Measurements from ENCODE around the gene HEG1. TPM values are rescaled to one million over a fixed set of nuclear protein-coding genes. Genes with fewer than 3 reads are reported as not detected.

HEG1 gene
- total RNA-seq, 4 donors from 2014 or later = 13.6 to 22.7 (median 16.8) TPM

DNA sequence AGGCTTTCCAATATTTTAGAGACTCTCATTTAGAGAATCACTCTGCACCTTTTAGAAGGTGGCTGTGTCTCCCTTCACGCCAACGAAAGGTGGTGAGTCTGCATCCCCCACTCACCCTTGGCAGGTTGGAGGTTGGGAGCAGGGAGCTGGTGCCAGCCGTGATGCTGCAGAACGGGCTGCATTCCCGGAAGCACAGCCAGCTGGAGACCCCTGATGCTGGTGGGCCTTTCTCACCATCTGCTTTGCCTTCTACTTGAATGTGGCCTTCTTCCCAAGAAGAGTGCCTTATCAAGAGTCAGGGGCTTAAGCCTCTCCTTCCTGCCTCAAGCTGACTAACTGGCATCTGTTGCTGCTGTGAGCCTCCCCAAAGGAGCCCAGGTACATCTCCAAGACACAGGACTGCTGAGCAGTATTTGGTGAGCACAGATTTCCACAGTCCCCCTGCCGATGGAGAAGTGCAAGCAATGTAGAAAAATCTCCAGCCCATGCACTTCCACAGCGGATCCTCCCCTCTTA, 17.7 kb upstream of the HEG1 start:
- 86 to 88% methylated on average over 7 of the region's 7 CpGs for WGBS, 2 donors
- no peak for DNase-seq (ENCODE audit: low spot score in 2 of 2)
- intact Hi-C loops (cut with DNase I; ENCODE audit: low total_unique reads) = no loop called here
- TF ChIP-seq, protein P1, sequence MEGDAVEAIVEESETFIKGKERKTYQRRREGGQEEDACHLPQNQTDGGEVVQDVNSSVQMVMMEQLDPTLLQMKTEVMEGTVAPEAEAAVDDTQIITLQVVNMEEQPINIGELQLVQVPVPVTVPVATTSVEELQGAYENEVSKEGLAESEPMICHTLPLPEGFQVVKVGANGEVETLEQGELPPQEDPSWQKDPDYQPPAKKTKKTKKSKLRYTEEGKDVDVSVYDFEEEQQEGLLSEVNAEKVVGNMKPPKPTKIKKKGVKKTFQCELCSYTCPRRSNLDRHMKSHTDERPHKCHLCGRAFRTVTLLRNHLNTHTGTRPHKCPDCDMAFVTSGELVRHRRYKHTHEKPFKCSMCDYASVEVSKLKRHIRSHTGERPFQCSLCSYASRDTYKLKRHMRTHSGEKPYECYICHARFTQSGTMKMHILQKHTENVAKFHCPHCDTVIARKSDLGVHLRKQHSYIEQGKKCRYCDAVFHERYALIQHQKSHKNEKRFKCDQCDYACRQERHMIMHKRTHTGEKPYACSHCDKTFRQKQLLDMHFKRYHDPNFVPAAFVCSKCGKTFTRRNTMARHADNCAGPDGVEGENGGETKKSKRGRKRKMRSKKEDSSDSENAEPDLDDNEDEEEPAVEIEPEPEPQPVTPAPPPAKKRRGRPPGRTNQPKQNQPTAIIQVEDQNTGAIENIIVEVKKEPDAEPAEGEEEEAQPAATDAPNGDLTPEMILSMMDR (IDR thresholded peaks at IDR 0.05) = no peak
- TF ChIP-seq POLR2A (IDR thresholded peaks at IDR 0.05) = no peak
- no peak overlapping the region for H3K4me3 ChIP-seq (ENCODE audit: low read depth, poor library complexity, severe bottlenecking)

DNA sequence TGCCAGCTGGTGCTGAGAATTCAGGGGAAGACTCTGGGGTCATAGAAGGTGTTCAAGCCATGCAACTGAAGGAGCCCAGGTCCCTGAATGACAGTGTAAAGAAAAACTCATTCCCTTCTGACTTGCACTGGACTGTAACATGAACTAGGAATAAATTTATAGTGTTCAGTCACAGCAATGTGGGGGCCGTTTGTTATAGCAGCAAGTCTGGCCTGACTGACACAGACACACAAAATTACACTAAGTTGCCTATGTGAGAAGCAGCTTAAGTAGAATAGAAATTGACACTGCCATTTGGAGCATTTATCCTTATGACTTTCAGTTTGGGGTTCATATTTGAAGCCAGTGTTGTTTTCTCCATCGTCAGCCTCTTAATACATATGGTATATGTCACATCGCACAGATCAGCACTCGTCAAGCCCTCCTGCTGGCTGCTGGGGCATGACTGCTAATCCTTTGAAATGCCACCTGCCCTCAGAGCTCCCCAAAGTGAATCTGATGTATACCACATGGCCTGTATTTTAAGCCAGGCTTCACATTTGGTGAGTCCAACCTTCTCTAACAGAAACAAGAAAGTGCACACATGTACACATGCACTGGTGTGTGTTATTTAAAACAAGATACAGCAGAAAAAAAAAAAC, 17.1 kb upstream of the HEG1 start:
- intact Hi-C loops (cut with DNase I; ENCODE audit: low total_unique reads) = no loop called here
- 82 to 86% methylated on average over 4 of the region's 4 CpGs for WGBS, 2 donors

DNA sequence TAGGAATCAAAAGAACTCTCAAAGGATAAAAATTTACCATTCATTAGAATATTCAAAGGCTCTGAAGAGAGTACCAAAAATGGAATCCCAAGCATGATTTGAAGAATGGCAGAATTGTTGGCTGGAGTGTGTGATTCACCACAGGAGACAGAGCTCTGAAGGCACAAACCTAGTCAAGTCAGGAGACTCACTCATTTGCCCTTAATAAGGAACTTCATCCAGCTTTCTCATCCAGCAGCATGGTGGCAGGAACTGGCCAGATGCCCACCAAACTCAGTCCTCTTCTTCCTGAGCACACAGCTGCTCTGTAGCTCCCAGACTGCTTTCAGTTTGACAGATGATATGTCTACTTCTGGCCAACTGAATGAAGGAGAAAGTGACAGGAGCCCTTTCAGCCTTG, 16.5 kb upstream of the HEG1 start:
- intact Hi-C loops (cut with DNase I; ENCODE audit: low total_unique reads) = no loop called here
- H3K4me3 ChIP-seq (ENCODE audit: low read depth, poor library complexity, severe bottlenecking) = no peak overlapping the region
- TF ChIP-seq, protein P1 (IDR thresholded peaks at IDR 0.05) = no peak
- TF ChIP-seq POLR2A (IDR thresholded peaks at IDR 0.05) = no peak
- no peak for DNase-seq (ENCODE audit: low spot score in 2 of 2)

More for the DNA sequence above, 17.1 kb upstream of the HEG1 start:
- TF ChIP-seq POLR2A (IDR thresholded peaks at IDR 0.05) = no peak
- TF ChIP-seq, protein P1 (IDR thresholded peaks at IDR 0.05) = no peak
- H3K4me3 ChIP-seq (ENCODE audit: low read depth, poor library complexity, severe bottlenecking) = no peak overlapping the region
- no peak for DNase-seq (ENCODE audit: low spot score in 2 of 2)

DNA sequence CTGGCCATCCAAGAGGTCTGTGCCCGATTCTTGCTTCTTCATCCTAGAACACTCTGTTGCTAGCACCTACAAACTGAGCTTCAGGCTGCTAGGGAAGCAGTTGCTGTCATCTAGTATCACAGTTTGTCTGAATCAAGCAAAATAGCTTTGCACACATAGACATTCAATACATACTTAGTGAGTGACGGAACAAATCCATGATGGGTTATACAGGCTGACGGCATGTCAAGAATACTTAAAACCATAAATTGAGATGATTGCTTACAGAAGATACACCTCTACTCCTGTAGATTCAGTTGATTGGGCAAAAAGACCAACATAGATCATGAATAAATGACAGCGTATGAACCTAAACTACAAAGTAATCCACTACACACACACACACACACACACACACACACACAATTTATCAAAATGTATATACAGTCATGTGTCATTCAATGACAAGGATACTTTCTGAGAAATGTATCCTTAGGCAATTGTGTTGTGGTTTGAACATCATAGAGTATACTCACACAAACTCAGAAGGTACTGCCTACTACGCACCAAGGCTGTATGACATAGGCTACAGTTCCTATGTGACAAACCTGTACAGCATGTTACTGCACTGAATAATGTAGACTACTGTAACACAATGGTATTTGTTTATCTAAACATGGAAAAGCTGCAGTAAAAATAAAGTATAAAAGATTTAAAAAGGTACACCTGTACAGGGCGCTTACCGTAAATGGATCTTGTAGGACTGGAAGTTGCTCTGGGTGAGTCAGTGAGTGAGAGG, 14.4 kb upstream of the HEG1 start:
- intact Hi-C loops (cut with DNase I; ENCODE audit: low total_unique reads) = no loop called here
- H3K4me3 ChIP-seq (ENCODE audit: low read depth, poor library complexity, severe bottlenecking) = no peak overlapping the region
- TF ChIP-seq, protein P1 (IDR thresholded peaks at IDR 0.05) = no peak
- TF ChIP-seq POLR2A (IDR thresholded peaks at IDR 0.05) = no peak
- 93 to 94% methylated on average over 7 of the region's 7 CpGs for WGBS, 2 donors
- DNase-seq (ENCODE audit: low spot score in 2 of 2) = no peak

DNA sequence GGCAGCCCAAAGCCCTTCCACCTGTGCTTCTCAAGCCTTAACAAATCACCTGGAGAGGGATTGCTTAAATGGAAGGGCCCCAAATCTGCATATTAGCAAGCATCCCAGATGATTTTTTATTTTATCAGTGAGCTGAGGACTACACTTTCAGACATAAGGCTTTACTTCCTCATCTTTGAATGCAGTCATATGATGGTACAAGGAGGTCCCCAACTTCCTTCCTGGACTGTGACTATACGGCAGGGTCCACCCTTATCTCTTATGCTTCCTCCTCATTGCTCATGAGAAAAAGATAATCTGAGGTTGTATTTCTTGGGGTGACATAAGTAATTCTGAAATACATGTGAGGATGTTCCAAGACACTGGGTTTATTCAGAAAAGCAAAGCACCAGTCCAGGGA, 13.7 kb upstream of the HEG1 start:
- H3K4me3 ChIP-seq (ENCODE audit: low read depth, poor library complexity, severe bottlenecking) = no peak overlapping the region
- DNase-seq (ENCODE audit: low spot score in 2 of 2) = no peak
- 50 to 58% methylated on average over 1 of the region's 1 CpG for WGBS, 2 donors
- intact Hi-C loops (cut with DNase I; ENCODE audit: low total_unique reads) = no loop called here
- TF ChIP-seq, protein P1 (IDR thresholded peaks at IDR 0.05) = no peak
- no peak for TF ChIP-seq POLR2A (IDR thresholded peaks at IDR 0.05)

All from lower leg skin (tissue), 4 donors.